Right lobe of liver (tissue), 6 donors: ENCODE results near the gene GALNT14. TPM values are rescaled to one million over a fixed set of nuclear protein-coding genes. Genes with fewer than 3 reads are reported as not detected.

Experiments
- ATAC-seq, 4 donors: fragments of 200-7000 bp; cut with Tn5 transposase; one replicate each; pipeline ENCODE4 v1.9.1; 2020; ENCODE audit warnings: mild to moderate bottlenecking in 4 of 4, moderate library complexity in 4 of 4
- DNase-seq, 3 donors: peaks; one replicate each; pipeline ENCODE4 v3.0.0-alpha.2; 2020
- H3K27ac ChIP-seq, 3 donors: fragments of 200-600 bp; one replicate each; pipeline ENCODE4 v1.8.0; 2022
- H3K27me3 ChIP-seq, 2 donors: fragments of 200-600 bp; one replicate each; pipeline ENCODE4 v1.8.0; 2022
- H3K36me3 ChIP-seq, 4 donors: fragments of 200-600 bp; sonication (generic) in 1 of 4; one replicate each; pipeline versions ENCODE4 v1.5.1 to v1.8.0; 2017 to 2022; ENCODE audit warnings: control low read depth in 1 of 4
- H3K4me1 ChIP-seq, 4 donors: fragments of 200-600 bp; sonication (generic) in 1 of 4; one replicate each; pipeline versions ENCODE4 v1.5.1 to v1.8.0; 2017 to 2022; ENCODE audit warnings: control low read depth in 1 of 4
- H3K4me3 ChIP-seq, 3 donors: fragments of 200-600 bp; one replicate each; pipeline ENCODE4 v1.8.0; 2022
- H3K9me3 ChIP-seq, 4 donors: fragments of 200-600 bp; sonication (generic) in 1 of 4; one replicate each; pipeline versions ENCODE4 v1.5.1 to v1.8.0; 2017 to 2022; ENCODE audit warnings: control low read depth in 1 of 4
- POLR2A ChIP-seq: fragments of 450-650 bp; IDR thresholded peaks from one replicate; pipeline ENCODE4 v1.6.1; 2017; ENCODE audit warnings: antibody characterized with exemption, mild to moderate bottlenecking
- WGBS: methylation state at CpG from one replicate; pipeline ENCODE4 v1.1.6; 2018; ENCODE audit warnings: low coverage, low lambda C conversion rate; ENCODE audit not compliant: insufficient coverage; ENCODE audit errors: missing lambda C conversion rate; 5-methylcytosine and 5-hydroxymethylcytosine counted together
- intact Hi-C, 2 donors: fragments of 100-400 bp; cut with DNase I; formaldehyde crosslinking; loops; one replicate each; pipeline versions ENCODE4 v1.11.2 to v1.14.1; 2022
- total RNA-seq, 6 experiments: library from RNA; depleted of rRNA in 2 of 6; stranded (reverse); fragments of >200 nt in 2 of 6; fragmentation: NEBNext Ultra II Directional in 3 of 6; extraction: Animal tissue kit (Norgen Biotek cat#: 25700) in 3 of 6; gene quantifications; one replicate each; pipeline versions ENCODE4 v1.1.0 to v1.2.4, GENCODE V29; 2016 to 2023
- TF ChIP-seq, protein P1 (sequence below), 4 donors: fragments of 200-600 bp in 3 of 4; fragments of 450-650 bp in 1 of 4; IDR thresholded peaks; one replicate each; pipeline versions ENCODE4 v1.5.1 to v1.8.0; 2016 to 2022; ENCODE audit warnings: antibody characterized with exemption in 4 of 4, mild to moderate bottlenecking in 2 of 4
- donor health status: DM: no; HTN: yes; CAD: no.
- donor health status: DM: no; HTN: no; CAD: no.
- donor health status: DM: no; HTN: no; CAD: no.
- donor health status: DM: no; HTN: yes; CAD: no.
- donor health status: DM: no; HTN: yes; CAD: no.

The GALNT14 gene
- total RNA-seq, 6 experiments from 2014 or later, result 0.37 to 2.8 (median 1.0) TPM

DNA sequence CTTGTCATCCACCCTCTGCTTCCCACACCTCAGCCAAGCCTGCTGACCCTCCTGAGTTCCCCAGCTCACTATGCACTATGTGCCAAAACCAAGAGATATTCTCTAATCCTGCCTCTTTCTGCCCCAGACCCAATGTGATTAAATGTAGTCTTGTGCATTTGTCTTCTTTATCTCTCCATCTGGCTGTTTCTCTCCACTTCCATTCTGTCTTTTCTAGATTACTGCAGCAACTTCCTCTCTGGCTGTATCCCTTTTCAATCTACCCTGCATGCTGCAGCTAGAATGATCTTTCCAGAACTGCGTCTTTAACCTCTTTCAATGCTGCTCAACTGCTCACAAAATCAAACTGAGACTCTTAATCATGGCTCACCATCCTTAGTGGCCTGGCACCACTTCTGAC, 164.1 kb downstream of the GALNT14 start:
- H3K36me3 ChIP-seq, result no peaks in the 10 kb centered on the region
- intact Hi-C loops, result no loop called here
- no peaks in the 10 kb centered on the region for H3K9me3 ChIP-seq
- TF ChIP-seq POLR2A, result no peak
- TF ChIP-seq, protein P1, sequence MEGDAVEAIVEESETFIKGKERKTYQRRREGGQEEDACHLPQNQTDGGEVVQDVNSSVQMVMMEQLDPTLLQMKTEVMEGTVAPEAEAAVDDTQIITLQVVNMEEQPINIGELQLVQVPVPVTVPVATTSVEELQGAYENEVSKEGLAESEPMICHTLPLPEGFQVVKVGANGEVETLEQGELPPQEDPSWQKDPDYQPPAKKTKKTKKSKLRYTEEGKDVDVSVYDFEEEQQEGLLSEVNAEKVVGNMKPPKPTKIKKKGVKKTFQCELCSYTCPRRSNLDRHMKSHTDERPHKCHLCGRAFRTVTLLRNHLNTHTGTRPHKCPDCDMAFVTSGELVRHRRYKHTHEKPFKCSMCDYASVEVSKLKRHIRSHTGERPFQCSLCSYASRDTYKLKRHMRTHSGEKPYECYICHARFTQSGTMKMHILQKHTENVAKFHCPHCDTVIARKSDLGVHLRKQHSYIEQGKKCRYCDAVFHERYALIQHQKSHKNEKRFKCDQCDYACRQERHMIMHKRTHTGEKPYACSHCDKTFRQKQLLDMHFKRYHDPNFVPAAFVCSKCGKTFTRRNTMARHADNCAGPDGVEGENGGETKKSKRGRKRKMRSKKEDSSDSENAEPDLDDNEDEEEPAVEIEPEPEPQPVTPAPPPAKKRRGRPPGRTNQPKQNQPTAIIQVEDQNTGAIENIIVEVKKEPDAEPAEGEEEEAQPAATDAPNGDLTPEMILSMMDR (IDR thresholded peaks at IDR 0.05), result no peak
- no peak overlapping the region for H3K27ac ChIP-seq
- H3K4me3 ChIP-seq, result no peak overlapping the region
- DNase-seq (no peak), ATAC-seq (no peak)
- H3K27me3 ChIP-seq, result no peaks in the 10 kb centered on the region
- 79% methylated on average over 1 of the region's 1 CpG for WGBS
- H3K4me1 ChIP-seq, result no peaks in the 10 kb centered on the region

DNA sequence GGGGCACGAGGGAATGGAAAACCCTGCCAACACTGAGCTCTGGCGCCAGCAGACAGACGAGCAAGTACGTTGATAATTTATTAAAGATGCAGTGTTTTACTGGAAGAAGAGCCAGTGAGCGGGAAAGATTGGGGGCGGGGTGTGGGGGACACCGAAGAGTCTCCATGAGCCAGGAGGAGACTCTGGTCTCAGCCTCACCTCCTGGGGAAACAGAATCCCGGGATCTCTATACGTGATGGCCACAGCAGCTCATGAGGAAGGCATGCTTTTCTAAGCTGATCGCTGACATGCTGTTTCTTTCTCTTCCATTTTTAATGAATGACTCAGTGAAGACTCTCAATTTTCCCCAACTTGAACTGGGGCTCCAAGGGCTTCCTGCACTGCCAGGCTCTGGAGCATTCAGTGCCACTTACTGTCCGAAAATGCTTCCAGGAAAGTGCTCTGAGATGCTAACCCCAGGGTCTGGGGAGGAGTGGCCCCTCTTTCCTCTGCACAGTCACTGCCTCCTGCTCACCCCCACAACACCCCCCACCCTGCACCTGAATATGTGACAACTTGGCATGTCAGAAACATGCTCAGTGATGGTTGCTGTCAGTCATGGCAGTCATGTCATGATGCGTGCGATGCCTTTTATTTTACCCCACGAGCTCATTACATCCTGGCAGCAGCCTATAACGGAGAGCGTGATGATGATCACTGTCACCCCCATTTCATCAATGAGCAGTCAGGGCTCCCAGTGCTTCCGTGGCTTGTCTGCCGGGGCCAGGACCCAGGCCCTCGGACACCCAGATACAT, 166.8 kb downstream of the GALNT14 start:
- Histone ChIP-seq H3K4me3 (no peak overlapping the region), H3K9me3 (no peaks in the 10 kb centered on the region), H3K27me3 (no peaks in the 10 kb centered on the region), H3K36me3 (no peaks in the 10 kb centered on the region), H3K27ac (no peak overlapping the region), H3K4me1 (no peaks in the 10 kb centered on the region)
- intact Hi-C loops, result no loop called here
- no peak for ATAC-seq
- 80% methylated on average over 16 of the region's 19 CpGs for WGBS
- DNase-seq, result no peak
- no peak for TF ChIP-seq POLR2A
- TF ChIP-seq, protein P1 (IDR thresholded peaks at IDR 0.05), result no peak

DNA sequence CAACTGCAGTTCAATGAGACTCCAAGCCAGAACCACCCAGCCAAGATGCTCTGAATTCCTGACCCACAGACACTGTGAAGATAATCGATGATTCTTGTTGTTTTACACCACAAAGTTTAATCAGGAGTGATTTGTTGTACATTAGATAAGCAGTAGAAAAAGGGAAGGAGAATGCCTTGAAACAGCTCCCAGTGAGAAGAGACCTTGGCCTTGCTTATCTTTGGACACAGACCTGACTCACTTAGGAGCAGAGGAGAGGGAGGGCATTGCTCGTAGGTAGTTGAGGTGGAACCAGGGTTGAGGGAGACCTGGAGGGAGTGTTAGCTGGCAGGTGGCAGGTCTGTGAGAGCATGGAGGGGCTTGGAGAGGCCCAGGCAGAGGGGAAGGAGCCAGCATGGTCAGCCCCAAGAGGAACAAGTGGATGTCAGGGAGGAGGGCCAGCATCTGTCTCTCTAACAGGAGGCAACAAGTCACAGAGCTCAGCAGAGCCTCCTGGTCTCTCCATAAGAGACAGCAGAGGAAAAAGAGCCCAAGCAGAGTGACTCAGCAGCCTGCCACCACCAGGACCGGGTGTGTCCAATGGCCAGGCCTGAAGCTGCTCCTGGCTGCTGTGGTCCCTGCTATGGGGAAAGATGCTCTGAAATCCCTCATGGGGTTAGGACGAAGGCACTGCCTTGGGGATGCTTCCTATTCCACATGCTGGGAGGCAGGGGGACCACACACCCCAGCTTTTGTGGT, 169.4 kb downstream of the GALNT14 start:
- H3K9me3 ChIP-seq, result no peaks in the 10 kb centered on the region
- no peaks in the 10 kb centered on the region for H3K27me3 ChIP-seq
- H3K36me3 ChIP-seq, result no peaks in the 10 kb centered on the region
- WGBS, result 88% methylated on average over 1 of the region's 4 CpGs
- no peak for TF ChIP-seq POLR2A
- TF ChIP-seq, protein P1 (IDR thresholded peaks at IDR 0.05), result no peak
- intact Hi-C loops, result no loop called here
- H3K4me1 ChIP-seq, result no peaks in the 10 kb centered on the region
- DNase-seq, result no peak
- no peak overlapping the region for H3K4me3 ChIP-seq
- no peak for ATAC-seq
- no peak overlapping the region for H3K27ac ChIP-seq

GRCh38 chr2:30966786-30967185, 171.5 kb downstream of the GALNT14 start:
- H3K4me3 ChIP-seq, result no peak overlapping the region
- TF ChIP-seq, protein P1 (IDR thresholded peaks at IDR 0.05), result no peak
- TF ChIP-seq POLR2A, result no peak
- intact Hi-C loops, result no loop called here

More at GRCh38 chr2:30966786-30967185, 171.5 kb downstream of the GALNT14 start:
- H3K27ac ChIP-seq, result no peak overlapping the region
- DNase-seq, result no peak
- no peaks in the 10 kb centered on the region for H3K36me3 ChIP-seq
- 75% methylated on average over 4 of the region's 4 CpGs for WGBS
- no peak for ATAC-seq
- H3K4me1 ChIP-seq, result no peaks in the 10 kb centered on the region
- H3K27me3 ChIP-seq, result no peaks in the 10 kb centered on the region
- no peaks in the 10 kb centered on the region for H3K9me3 ChIP-seq
